DOHH2 (cell line): ENCODE data around the gene IFI44L.

Source experiments
- EZH2phosphoT487 ChIP-seq: fragments of 200-600 bp; sonication (generic); IDR thresholded peaks from 2 replicates; pipeline ENCODE4 v1.6.1; 2017; ENCODE audit warnings: borderline replicate concordance, mild to moderate bottlenecking, antibody characterized with exemption, low read length, moderate library complexity, mixed read lengths
- TF ChIP-seq, protein P1 (sequence below): fragments of 200-600 bp; sonication (generic); IDR thresholded peaks from one replicate; pipeline ENCODE4 v1.5.1; 2014; ENCODE audit warnings: antibody characterized with exemption, mild to moderate bottlenecking, low read depth, low read length; ENCODE audit not compliant: poor library complexity, severe bottlenecking

DNA sequence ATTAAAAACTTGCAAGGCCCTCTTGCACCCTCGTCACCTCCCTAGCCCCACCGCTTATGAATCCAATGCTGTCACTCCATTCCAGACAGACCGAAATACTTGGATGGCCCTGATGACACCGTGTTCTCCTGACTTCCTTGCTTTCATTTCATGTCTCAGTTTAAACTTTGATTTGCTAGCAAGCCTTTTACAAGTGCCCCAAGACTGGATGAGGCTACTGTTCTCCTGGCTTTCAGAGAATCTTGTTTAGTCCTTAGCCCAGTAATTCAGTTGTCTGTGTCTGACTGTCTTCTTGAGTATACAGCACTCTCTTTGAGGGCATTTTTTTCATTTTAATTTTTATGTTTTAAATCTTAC, 824 bp upstream of the IFI44L start:
- TF ChIP-seq, protein P1, sequence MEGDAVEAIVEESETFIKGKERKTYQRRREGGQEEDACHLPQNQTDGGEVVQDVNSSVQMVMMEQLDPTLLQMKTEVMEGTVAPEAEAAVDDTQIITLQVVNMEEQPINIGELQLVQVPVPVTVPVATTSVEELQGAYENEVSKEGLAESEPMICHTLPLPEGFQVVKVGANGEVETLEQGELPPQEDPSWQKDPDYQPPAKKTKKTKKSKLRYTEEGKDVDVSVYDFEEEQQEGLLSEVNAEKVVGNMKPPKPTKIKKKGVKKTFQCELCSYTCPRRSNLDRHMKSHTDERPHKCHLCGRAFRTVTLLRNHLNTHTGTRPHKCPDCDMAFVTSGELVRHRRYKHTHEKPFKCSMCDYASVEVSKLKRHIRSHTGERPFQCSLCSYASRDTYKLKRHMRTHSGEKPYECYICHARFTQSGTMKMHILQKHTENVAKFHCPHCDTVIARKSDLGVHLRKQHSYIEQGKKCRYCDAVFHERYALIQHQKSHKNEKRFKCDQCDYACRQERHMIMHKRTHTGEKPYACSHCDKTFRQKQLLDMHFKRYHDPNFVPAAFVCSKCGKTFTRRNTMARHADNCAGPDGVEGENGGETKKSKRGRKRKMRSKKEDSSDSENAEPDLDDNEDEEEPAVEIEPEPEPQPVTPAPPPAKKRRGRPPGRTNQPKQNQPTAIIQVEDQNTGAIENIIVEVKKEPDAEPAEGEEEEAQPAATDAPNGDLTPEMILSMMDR: no peak
- no peak for TF ChIP-seq EZH2phosphoT487
